HEK293T (cell line): Measurements from ENCODE around the gene BCL2.

ENCODE experiments used
- BHLHE40 ChIP-seq: fragments of 450-650 bp; IDR thresholded peaks from 2 replicates; pipeline ENCODE4 v1.6.1; 2016; ENCODE audit warnings: mild to moderate bottlenecking, moderate library complexity, borderline replicate concordance
- ELF4 ChIP-seq: fragments of 450-650 bp; IDR thresholded peaks from 2 replicates; pipeline ENCODE4 v1.6.1; 2017; ENCODE audit warnings: antibody characterized with exemption
- FOXA1 ChIP-seq: fragments of 450-650 bp; IDR thresholded peaks from 2 replicates; pipeline ENCODE4 v1.6.1; 2016; ENCODE audit warnings: mild to moderate bottlenecking
- FOXM1 ChIP-seq: fragments of 450-650 bp; IDR thresholded peaks from 2 replicates; pipeline ENCODE4 v1.6.1; 2017; ENCODE audit warnings: mild to moderate bottlenecking, borderline replicate concordance
- HDGF ChIP-seq: fragments of 450-650 bp; IDR thresholded peaks from 2 replicates; pipeline ENCODE4 v1.6.1; 2017; ENCODE audit warnings: antibody characterized with exemption, borderline replicate concordance
- NFRKB ChIP-seq: fragments of 450-650 bp; IDR thresholded peaks from 2 replicates; pipeline ENCODE4 v1.6.1; 2016; ENCODE audit warnings: mild to moderate bottlenecking, moderate library complexity
- SP1 ChIP-seq: fragments of 450-650 bp; IDR thresholded peaks from 2 replicates; pipeline ENCODE4 v1.6.1; 2017
- SUZ12 ChIP-seq: fragments of 450-650 bp; IDR thresholded peaks from 2 replicates; pipeline ENCODE4 v1.6.1; 2016; ENCODE audit warnings: mild to moderate bottlenecking
- ZNF384 ChIP-seq: fragments of 450-650 bp; IDR thresholded peaks from 2 replicates; pipeline ENCODE4 v1.6.1; 2016

- TF ChIP-seq HDGF (no peak), SUZ12 (no peak), FOXA1 (no peak), ELF4 (no peak), NFRKB (no peak), FOXM1 (no peak), SP1 (no peak), BHLHE40 (no peak), ZNF384 (no peak)
Measured at GRCh38 chr18:63262369-63263335, 56.9 kb downstream of the BCL2 start.
